Measurements from ENCODE around the gene TRAPPC2L.

TRAPPC2L gene

GRCh38 chr16:88856122-88856827, 652 bp upstream of the TRAPPC2L start:
- DNase-seq (ENCODE audit: low spot score): no peak
- FAIRE-seq: no peak

DNA sequence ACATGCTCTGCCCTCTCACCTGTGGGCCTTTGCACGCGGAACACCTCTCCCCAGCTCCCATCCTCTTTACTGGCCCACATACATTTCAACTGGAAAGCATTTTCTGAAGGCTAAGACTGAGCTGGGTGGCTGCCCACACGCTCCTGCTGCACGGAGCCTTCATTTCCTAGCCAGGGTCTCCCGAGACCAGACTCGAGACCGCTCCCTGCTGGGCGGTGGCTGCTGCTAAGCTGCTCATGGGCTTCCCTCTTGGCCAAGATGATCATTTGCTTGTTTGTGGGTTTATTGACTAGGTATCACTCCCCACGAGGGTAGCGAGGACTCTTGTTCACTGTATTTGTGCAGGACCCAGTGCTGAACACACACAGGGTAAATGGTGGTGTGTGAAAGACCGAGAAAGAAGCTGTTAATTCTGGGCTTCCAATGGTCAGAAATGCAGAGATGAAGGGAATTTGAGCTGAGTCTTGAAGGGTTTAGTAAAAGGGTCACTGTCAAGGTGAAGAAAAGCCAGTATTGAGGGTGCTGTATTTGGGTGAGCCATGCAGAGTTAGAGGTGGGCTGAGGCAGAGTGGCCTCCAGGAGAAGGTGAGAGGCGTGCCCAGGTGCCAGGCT, 907 bp downstream of the TRAPPC2L start:
- DNase-seq (ENCODE audit: low spot score): peak; percentile 42
- no peak for FAIRE-seq

DNA sequence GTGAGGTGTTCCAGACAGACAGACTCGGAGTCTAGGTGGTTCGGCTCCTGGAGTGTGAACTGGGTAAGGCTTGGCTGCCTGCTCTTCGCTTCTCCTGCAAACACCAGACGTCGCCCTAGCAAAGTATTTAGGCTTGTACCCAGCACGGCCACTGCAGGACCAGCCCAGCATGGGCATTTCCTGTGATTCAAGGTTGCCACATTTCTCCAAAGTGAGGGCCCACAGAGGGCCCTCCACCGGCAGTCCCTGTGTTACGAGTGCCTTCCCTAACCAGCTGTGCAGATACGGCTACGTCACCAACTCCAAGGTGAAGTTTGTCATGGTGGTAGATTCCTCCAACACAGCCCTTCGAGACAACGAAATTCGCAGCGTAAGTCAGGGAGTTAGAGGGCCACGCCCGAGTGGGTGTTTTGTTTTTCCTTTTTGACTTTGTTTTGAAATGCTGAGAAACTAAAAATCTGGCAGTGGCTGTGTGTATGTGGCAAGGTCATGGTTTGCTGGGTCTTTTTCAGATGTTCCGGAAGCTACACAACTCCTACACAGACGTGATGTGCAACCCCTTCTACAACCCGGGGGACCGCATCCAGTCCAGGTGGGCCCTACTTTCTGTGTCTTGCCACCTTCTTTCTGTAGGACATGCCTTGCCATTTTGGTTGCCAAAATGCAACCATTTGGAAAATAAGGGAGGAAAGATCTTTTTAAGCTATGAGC, 2.6 kb downstream of the TRAPPC2L start:
- FAIRE-seq: no peak
- DNase-seq (ENCODE audit: low spot score): no peak

DNA sequence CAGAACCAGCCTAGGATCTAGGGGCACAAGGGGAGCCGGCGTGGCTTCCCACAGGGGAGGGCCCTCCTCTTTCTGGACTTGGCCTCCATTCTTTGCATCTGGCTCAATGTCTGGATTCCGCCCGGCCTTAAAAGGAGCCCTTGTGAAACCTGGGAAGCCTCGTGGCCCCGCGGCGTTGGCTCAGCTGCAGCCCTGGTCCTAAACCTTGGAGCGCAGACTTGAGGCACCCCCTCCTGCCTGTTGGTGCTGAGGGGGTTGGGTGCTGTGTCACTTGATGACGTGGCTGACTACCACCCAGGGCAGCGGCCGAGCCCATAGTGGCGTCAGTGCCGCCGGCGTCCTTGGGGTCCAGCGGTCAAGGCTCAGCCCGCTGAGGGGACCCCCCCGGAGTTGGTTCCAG, 4.4 kb downstream of the TRAPPC2L start:
- FAIRE-seq: no peak

DNA sequence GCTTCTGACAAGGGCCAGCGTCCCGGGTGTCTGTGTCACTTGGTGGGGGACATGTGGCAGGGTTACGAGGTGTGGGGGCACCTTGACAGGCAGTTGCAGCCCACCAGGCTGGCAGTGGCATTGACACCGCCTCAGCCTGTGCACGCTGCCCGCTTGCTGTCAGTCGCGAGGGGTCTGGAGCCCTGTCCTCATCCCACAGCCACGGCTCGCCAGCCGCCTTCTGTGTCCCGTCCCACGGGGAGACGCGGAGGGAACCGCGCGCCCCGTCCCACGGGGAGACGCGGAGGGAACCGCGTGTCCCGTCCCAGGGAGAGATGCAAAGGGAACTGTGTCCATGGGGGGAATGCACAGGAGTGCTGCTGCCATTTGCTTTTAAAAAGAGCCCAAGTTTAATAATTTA, 6.0 kb downstream of the TRAPPC2L start:
- FAIRE-seq: no peak

More for the DNA sequence above, 4.4 kb downstream of the TRAPPC2L start:
- no peak for DNase-seq (ENCODE audit: low spot score)

DNA sequence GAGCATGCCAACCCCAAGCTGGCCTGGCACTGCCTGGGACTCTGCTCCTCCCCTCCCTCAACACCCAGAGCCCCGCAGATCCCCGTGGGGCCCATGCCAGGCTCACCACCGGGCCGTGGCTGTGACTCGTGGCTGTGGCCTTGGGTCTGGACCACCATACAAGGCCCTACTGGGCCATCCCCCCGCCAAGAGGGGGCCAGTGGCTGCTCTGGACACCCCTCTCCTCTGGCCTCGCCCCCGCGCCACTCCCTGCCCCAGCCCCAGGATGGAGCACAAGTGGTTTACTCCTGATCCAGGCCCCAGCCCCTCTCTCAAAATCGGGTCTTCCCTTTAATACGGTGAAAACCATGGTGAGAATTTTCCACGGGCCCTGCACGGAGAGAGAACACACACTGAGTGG, 6.5 kb downstream of the TRAPPC2L start:
- no peak for FAIRE-seq
- no peak for DNase-seq (ENCODE audit: low spot score)

More for the DNA sequence above, 6.0 kb downstream of the TRAPPC2L start:
- no peak for DNase-seq (ENCODE audit: low spot score)

GRCh38 chr16:88864099-88864498, 7.2 kb downstream of the TRAPPC2L start:
- no peak for DNase-seq (ENCODE audit: low spot score)
- no peak for FAIRE-seq

DNA sequence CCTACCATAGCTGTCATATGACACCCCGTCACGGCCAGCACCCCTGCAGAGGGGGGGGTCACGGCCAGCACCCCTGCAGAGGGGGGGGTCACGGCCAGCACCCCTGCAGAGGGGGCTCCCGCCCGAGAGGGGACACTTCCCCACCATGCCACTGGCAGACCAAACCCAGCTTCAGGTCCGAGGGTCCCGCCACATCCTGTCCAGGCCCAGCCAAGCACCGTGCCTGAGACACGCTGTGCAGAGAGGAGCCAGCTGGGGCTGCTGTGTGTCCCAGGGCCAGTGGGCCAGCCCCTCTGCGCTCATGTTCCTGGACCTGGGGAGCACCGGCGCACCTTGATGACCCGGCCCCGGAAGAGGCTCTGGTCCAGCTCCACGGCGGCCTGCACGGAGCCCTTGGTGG, 7.6 kb downstream of the TRAPPC2L start:
- FAIRE-seq (no peak), DNase-seq (ENCODE audit: low spot score) (no peak)

DNA sequence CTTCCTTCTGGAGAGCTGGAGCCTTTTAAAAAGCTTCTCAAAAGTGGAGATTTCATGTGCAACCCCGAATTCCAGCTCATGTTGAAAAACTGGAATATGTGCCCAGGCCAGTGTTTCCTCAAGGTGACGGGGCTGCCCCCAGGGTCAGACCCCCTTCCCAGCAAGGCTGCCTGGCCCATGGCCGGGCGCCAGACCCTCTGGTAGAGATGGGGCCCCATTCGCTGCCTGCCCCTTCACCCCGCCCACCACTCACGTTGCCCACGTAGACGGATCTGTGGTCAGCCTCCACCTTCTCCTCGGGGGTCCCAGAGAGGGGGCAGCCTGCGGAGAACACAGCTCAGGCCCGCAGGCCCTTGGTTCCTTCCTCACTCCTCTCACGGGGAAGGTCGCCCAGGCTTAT, 8.4 kb downstream of the TRAPPC2L start:
- DNase-seq (ENCODE audit: low spot score) (no peak), FAIRE-seq (no peak)

GRCh38 chr16:88865742-88866141, 8.8 kb downstream of the TRAPPC2L start:
- FAIRE-seq (no peak), DNase-seq (ENCODE audit: low spot score) (no peak)

GRCh38 chr16:88866151-88866920, 9.4 kb downstream of the TRAPPC2L start, which contains the start of gene PABPN1L:
PABPN1L (minus strand) TSS chr16:88866660; CDS start chr16:88866606, 54 bp downstream.
- no peak for DNase-seq (ENCODE audit: low spot score)

DNA sequence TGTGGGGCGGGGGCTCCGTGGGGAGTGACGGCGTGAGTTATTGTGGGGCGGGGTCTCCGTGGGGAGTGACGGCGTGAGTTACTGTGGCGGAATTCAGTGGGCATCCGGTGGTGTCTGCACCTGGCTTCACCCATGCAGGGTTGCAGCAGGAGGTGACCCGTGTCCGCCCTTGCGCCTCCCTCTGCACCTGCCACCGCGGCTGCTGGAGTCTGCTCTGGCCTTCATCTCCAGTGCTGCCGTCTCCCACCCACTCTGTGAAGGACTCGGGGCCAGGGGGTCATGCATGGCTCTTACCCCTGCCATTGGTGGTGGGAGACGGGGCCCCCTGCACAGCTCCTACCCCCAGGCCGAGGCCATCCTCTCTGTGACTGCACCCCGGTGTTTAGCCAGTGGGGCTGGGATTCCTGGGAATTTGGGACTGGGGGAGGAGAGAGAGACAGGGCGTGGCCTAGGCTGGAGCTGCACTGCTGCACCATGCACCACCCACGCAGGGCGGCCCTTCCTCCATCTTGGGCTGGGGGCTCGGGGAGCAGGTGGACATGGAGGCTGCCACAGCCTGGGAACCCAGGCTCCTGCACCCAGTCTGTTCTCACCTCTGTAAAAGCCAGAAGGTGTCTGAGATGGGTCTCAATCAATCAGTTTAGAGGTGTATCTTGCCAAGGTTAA, 10.8 kb downstream of the TRAPPC2L start:
- FAIRE-seq: no peak

More at GRCh38 chr16:88866151-88866920, 9.4 kb downstream of the TRAPPC2L start, which contains the start of gene PABPN1L:
- FAIRE-seq: no peak

GRCh38 chr16:88868974-88869672, 12.2 kb downstream of the TRAPPC2L start:
- DNase-seq (ENCODE audit: low spot score) (no peak), FAIRE-seq (no peak)

More for the DNA sequence above, 10.8 kb downstream of the TRAPPC2L start:
- DNase-seq (ENCODE audit: low spot score): no peak

- DNase-seq (ENCODE audit: low spot score): no peak
- no peak for FAIRE-seq
Measured at GRCh38 chr16:88869673-88869980, 12.7 kb downstream of the TRAPPC2L start.

DNA sequence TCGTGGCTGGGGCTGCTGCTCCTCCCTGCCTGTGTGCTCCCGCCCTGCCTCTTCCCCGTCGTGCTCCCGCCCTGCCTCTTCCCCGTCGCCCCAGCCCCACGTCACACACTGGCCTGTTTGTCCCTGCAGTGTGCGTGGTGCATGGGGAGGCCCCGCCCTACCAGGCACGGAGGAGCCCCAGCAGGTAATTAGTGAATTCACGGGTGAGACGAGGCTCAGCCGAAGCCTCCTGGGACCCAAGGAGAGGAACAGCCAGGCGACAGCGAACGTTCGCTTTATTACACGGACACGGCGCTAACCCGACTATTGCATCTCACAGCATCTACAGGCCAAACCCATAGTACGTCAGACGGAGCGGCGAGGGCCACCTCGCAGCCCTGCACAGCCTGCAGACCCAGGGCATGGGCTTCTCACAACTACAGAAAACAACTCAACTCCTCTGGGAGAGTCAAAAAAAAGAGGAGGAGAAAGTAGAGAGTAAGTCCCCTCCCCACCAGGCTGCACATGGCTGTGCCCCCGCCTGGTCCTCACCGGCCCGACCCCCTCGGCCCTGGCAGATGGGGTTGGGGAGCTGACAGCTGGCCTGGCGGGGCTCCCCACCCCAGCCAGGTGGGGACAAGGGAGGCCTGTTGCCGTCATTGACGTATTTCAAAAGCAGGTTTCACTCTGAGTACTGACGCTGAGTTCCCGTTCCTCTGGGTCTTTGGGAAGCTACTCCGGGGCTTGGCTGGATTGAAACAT, 13.9 kb downstream of the TRAPPC2L start:
- DNase-seq (ENCODE audit: low spot score): no peak
- no peak for FAIRE-seq

- DNase-seq (ENCODE audit: low spot score): no peak
- no peak for FAIRE-seq
Measured at GRCh38 chr16:88871349-88871702, 14.4 kb downstream of the TRAPPC2L start.

DNA sequence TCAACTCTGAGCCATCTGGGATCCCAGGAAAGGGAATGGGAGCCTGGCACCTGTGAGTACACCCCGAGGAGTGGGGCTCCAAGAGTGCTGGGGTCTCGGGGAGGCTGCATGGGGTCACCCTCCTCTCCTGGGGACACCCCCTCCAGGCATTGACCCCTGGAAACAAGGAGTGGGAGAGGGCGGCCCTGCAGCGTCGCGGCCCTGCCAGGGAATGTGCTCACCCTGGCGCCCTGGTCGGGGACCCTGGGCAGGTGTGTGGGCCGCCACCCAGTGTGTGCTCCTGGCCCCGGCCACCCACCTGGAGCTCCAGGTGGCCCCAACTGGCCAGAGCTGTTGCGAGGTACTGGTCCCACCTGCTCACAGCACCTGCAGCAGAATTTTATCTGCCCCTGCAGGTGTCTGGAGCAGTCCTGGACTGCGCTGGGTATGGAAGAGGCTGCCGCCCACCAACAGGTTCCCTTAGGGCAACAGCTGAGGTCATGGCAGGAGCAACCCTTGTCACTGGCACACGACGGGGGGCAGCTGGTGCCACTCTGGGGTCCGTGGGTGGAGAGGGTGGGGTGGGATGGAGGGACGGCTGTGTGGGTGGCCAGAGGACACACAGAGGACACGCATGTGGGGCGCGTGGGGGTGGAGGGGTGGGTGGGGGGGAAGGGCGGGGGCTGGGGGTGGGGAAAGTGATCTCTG, 14.9 kb downstream of the TRAPPC2L start:
- FAIRE-seq (no peak), DNase-seq (ENCODE audit: low spot score) (no peak)

GRCh38 chr16:88872650-88873331, 15.9 kb downstream of the TRAPPC2L start:
- FAIRE-seq: no peak
- no peak for DNase-seq (ENCODE audit: low spot score)
